H1 (cell line): ENCODE data around the gene CLCNKB. TPM values are rescaled to one million over a fixed set of nuclear protein-coding genes. Genes with fewer than 3 reads are reported as not detected.

ENCODE experiments used
- CHD7 ChIP-seq: fragments of 300-600 bp; sonication (generic); IDR thresholded peaks from 2 replicates; pipeline ENCODE4 v1.7.1; 2012; ENCODE audit warnings: low read length, moderate library complexity, mild to moderate bottlenecking, inconsistent platforms; ENCODE audit not compliant: insufficient replicate concordance
- GTF2F1 ChIP-seq: IDR thresholded peaks from 2 replicates; pipeline ENCODE4 v1.6.1; 2012; ENCODE audit warnings: low read depth, low read length, improper control_type of control experiment, borderline replicate concordance
- NANOG ChIP-seq: IDR thresholded peaks from 2 replicates; pipeline ENCODE4 v1.6.1; 2011; ENCODE audit warnings: low read length, low read depth, mild to moderate bottlenecking, inconsistent platforms; ENCODE audit not compliant: insufficient read depth, poor library complexity, severe bottlenecking
- USF2 ChIP-seq: IDR thresholded peaks from 2 replicates; pipeline ENCODE4 v1.6.1; 2011; ENCODE audit warnings: low read length, improper control_type of control experiment
- polyA plus RNA-seq, 7 experiments: library from polyadenylated mRNA; depleted of rRNA in 3 of 7; stranded (reverse) in 5 of 7; unstranded in 2 of 7; fragments of >200 nt in 5 of 7; fragments of 200-250 nt in 2 of 7; gene quantifications; 1 replicate in 5 of 7; 2 replicates in 1 of 7; 4 replicates in 1 of 7; pipeline versions ENCODE4 v1.2.1 to v1.2.3, GENCODE V29; 2011 to 2013; ENCODE audit warnings: missing spikeins in 2 of 7, mixed read lengths in 2 of 7
- total RNA-seq: library from RNA; stranded (reverse); fragmentation: NEBNext Ultra II Directional; extraction: Animal tissue kit (Norgen Biotek cat#: 25700); gene quantifications from 2 replicates; pipeline ENCODE4 v1.2.1, GENCODE V29; 2021

The CLCNKB gene
- total and polyA plus RNA-seq, 2 of the 8 experiments (the other 6 are each of a cell fraction or from before 2014, with no cell fraction given) = 1.2 to 3.5 TPM

GRCh38 chr1:16013908-16014258 is 29.7 kb upstream of the CLCNKB start (continued):
- TF ChIP-seq CHD7 = no peak
- TF ChIP-seq NANOG = no peak
- TF ChIP-seq USF2 = no peak
- no peak for TF ChIP-seq GTF2F1
